IPS DF 4.7 (cell line): ENCODE data around the gene VSTM2L.

ENCODE experiments used
- DNase-seq: peaks from one replicate; pipeline ENCODE4 v3.0.0-alpha.2; 2013; ENCODE audit warnings: low spot score; ENCODE audit errors: extremely low read depth

Gene VSTM2L

DNA sequence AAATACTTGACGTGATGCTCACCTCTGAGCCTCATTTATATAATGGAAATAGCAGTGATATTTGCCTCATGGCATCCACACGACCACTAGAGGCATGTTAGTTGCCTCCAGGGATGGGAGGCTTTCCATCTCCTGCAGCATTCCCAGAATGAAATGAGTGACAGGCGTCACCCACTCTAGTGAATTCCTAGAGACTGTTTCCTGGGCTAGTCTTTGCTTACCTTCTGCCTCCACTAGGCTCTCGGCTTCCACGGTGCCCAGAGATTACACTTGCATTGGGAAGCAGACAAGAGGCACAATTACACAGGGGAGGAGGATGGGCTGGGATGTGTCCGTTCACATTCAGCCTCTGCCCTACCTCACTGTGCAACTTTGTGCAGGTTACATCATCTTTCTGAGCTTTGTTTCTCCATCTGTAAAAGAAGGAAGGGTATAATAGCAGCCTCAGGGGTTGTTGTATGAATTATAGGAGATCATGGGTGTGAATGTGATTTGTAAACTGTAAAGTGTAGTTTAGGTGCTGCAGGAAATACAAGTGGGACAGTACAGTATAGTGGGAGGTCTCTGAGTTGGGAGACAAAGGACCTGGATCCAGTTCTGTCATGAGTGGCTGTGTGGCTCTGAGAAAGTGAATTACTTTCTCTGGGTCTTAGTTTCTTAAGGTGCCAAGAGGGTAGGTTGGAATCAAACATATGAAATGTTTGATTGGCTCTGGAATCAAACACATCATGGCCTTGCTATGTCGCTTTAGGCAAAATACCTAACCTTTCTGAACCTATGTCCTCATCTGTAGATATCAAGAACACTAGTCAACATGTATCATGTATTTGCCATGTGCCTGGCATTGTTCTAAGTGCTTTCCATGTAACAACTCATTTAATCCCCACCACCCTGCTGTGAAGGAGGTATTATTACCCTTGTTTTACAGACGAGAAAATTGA, 3.6 kb upstream of the VSTM2L start:
- DNase-seq = no peak

DNA sequence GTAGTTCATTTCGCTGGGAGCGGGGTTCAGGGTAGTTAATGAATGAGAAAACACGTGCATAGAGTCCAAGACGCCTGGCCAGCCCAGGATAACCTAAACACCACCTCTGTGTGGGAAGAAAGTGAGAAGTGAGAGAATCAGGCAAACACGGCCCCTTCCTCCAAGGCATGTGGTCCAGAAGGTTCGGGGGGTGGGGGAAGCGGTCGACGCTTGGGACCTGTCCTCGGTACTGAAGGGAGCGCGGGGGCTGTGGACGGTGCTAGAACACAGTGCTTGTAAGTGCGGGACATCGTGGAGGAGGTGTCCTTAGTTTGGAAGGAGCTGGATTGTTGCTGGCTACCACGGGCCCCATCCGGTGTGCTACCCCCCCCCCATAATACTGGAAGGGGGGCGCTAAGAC, 1.7 kb upstream of the VSTM2L start:
- no peak for DNase-seq

DNA sequence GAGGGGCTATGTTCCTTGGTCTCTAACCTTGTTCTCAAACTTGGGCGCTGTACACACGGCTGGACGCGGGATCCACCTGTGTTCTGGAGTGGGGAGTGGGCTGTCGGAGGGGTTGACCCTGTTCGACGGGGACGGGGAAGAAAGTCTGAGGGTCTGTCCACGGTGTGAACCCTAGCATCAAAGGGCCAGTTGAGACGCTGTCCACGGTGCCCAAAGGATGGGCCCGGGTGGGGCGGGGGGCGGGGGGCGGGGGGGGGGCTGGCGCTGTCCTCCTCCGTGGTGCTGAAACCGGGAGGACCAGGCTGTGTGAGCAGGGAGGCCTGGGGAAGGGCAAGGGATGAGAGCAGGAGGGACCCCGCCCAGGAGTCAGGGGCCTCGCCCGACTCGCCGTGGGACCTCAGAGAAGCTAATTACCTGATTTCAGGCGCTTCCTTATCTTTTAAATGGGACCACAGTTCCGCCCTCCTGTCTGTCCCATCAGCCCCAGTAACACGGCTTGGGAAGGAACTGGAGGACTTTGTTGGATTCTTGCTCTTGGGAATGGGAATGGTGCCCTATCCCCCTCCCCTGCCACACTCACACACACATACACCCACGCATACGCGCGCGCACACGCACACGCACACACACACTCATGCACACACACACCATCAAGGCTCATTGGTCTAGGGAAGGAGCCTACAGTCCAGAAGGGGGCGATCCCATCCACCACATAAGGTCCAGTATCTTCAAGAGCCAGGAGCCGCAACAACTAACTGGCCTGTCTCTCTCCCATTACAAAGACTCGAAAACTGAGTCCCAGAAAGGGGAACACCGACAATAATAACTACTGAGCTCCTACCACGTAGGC, 1.0 kb upstream of the VSTM2L start:
- no peak for DNase-seq

DNA sequence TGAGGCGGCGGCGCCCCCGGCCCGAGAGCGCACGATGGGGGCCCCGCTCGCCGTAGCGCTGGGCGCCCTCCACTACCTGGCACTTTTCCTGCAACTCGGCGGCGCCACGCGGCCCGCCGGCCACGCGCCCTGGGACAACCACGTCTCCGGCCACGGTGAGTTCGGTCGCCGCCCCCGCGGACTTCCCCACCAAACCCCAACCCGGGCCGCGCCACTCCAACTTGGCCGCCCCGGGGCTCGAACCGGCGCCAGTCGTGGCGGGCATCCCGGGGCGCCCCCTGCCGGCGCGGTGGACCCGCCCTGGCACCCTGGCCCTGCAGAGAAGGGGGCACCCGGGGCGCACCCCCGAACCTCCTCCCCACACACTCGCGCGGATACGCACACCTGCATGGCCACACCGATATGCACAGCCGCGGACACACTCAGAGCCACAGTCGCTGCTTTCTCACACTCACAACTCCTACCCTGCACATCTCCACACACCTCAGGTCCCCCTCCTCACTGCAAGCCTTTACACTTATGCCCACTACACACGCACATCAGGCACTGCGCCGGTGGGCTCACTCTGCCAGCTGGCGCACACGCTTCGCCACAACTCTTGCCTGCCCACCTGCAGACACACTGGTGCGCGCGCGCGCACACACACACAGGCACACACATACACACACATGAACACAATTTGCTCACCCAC, 535 bp downstream of the VSTM2L start:
- no peak for DNase-seq

DNA sequence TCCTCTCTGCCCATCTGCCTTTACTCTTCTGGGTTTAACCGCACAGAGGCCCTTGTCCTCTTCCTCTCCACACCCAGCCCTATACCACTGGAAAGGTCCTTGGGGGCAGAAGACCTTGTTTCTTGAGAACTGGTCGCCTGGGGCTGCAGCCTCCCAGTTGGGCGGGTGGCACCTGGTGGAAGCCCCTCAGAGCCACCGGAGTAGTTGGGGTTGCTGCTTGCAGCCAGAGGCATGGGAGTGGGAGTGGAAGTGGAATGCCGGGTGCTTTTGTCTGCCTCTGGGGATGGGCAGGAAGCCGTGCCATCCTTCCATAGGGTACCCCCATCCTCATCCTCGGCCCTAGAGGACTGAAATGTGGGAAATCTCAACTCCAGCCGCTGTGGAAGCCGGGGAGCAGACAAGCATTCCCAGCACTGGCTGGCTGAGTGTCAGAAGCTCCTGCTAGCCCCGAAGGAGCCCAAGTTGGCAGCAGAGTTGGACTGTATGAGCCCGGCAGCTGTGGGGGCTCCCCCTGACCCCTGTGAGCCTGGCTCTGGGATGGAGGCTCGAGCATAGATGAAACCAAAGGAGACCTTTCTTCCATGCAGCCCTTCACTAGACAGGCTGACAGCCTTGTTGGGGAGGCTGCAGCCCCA, 1.2 kb downstream of the VSTM2L start:
- DNase-seq = no peak

DNA sequence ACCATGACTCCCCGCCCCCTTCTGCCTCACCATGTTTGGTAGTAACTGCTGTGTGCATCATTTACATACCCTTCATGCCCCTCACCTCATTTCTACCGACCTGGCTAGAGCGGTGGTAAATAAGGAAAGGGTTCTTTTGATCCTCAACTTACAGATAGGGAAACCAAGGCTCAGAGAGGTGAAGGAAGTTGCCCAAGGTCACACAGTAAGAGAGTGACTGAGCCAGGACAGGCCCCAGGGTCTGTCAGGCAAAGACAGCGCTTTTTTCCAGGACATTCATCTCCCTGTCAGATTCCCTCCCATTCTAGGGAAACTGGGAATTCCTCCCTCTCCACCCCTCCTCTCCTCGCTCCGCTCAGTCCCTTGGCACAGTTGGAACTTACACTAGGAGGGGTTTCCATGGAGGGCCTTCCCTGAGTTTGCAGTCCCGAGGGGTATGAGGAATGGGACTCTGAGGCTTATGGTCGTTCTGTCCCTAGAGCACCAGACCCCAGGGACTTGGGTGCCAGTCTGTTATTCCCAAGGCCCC, 2.0 kb downstream of the VSTM2L start:
- DNase-seq = no peak

DNA sequence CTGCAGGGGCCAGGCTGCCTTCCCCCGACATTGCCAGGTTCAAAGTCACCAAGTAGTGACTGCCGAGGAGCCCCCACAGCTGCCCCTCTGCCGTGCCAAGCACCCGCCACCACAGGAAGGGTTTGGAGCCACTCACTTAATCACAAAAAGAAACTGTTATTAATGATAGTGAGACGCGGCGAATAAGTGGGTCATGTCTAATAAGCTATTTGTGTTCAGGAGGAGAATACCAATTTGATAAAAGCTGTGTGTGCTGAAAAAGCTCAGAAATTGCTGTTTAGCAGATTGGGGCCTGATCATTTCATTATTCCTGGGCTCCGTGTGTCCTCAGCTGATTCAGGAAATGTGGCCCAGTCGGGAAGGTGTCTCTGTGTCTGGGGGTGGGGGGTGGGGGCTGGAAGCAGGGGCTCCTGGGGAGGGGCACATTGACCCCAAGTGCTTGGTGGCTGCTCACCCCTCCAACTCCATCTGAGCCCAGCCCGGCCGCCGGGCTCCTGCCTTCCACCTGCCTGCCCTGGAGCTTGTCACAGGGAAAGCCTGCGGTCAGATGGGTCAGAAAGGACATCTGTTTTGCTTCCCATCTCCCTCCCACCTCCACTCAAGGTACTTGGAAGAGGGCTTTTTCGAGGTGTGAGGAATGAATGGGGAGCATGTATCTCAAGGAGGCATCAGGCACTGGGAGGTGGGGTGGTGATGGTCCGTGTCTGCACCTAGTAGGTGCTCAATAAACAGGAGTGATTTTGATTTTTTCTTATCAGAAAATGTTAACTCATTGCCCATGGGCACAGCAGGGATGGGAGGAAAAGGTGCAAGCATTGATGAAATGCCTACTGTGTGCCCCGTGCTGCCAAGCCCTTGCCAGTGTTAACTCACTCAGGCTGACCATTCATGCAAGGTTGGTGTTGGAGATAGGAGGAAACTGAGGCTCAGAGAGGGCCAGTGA, 3.0 kb downstream of the VSTM2L start:
- no peak for DNase-seq

DNA sequence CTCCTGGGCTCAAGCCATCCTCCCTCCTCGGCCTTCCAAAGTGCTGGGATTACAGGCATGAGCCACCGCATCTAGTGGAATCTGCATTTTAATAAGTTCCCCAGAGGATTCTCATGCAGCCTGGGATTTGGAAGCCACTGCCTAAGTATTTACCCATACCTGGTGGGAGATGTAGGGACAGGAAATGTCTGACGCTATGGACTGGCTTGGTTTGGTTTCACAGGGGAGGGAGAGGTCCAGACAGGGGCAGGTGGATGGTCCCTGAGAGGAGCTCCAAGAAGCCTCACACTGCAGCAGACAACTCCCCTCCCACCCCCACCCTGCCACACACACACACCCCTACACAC, 4.4 kb downstream of the VSTM2L start:
- DNase-seq = no peak

DNA sequence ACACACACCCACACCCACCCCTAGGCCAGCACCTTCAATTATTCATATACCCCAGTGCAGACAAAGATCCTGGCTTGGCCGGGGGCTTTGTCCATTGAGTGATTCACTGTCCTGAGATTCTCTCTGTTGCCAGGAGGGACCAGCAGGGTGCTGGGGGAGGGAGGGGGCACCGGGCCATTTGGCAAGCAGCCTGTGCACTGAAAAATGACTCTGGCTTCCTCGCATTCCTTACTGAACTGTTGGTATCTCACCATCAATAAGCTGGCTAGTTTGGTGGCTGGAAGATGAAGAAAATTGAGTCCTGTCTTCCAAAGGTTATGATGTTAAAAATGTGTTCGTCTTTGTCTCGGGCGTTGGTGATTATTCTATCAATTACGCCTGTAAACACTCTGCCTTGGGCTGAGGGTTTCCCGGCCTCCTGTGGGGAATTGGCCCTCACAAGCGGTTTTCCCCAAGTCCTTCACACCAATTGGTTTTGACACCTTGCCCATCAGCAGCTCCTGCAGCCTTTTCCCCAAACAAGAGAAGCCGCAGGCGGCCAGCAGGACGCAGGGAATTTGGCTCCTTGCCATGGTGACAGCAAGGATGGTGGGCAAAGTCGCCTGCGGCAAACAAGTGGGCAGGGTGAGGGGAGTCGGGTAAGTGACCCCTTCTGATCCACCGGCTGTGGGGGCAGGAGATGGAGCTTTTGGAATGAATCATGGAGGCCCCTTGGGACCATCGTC, 4.9 kb downstream of the VSTM2L start:
- no peak for DNase-seq

DNA sequence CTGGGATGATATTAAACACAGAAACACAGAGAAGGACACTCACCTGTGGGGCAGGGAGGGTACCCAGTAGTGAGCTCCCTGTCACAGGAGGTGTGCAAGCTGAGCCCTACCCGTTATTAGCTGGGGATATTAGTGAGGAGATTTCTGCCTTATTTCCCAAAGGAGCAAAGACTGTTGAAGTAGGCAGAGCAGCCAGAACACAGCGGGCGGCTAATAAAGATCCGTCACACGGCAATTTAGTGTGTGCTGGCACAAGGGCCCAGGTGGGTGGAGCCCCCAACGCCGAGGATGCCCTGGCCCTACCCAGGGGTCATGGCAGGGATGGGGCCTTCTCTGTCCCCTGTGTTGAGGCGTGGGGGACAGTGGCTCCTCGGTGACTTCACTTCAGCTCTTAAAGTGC, 8.3 kb downstream of the VSTM2L start:
- DNase-seq = no peak

DNA sequence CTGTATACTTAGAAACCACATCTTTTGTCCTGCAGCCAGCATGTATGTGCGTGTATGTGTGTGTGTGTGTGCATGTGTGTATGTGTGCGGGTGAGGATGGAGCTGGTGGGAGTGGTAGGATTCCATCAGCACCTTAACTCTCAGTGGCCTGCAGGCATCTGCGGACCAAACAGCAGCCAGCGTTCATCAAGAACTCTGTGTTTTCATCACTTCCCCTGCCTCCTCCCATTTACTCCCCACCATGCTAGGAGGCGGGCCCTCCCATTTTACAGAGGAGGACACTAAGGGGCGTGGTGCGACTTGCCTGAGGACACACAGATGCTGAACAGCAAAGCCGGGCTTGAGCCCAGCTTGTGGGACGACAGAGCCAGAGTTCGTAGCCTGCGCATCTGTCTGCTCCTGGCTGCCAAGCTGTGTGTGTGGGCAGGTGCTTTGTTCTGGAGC, 8.9 kb downstream of the VSTM2L start:
- DNase-seq = no peak

DNA sequence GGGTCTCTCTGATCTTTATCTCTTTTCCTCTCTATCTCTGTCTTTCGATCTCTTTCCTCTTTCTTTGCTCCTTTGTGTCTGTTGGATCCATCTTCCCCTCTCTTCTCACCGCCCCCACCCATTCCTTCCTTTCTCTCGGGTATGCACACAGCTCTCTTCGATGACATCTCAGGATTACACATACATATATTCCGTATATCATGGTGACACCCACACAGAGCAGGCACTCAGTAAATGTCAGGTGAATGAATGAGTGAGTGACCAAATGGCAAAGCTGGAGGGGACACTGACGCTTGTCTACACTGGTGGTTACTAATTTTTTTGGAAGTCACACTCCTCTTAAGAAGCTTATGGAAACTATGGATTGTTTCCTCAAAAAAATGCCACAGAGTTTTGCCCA, 9.9 kb downstream of the VSTM2L start:
- no peak for DNase-seq

DNA sequence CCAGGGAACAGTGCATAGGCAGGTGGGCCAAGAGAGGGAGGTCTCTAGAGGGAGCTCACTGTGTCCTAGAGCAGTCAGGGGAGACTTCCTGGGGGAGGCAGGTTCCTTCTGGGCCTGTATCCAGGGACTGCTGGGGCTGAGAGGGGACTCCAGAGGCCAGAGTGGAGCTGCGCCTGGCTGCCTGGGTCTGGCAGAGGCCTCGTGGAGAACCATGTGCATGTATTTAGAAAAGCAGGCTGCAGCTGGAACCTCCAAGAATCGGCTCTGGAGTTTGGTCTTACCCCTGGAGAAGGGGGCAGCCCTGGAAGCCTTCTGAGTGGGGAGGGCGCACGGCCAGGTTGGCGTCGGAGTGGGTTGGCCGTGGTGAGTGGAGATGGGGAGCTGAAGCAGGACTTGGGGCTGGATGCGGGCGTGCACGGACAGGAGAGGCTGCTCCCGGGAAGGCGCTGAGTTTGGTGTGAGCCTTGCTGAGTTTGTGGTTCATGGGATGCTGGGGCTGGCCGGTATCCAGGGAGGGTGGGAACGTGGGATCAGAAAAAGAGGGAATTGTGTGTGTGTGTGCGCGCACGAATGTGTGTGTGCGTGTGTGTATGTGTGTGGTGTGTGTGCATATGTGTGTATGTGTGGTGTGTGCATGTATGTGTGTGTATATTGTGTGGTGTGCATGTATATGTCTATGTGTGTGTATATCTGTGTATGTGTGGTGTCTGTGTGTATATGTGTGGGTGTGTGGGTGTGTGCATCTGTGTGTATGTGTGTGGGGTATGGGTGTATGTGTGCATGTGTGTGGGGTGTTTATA, 10.8 kb downstream of the VSTM2L start:
- no peak for DNase-seq

DNA sequence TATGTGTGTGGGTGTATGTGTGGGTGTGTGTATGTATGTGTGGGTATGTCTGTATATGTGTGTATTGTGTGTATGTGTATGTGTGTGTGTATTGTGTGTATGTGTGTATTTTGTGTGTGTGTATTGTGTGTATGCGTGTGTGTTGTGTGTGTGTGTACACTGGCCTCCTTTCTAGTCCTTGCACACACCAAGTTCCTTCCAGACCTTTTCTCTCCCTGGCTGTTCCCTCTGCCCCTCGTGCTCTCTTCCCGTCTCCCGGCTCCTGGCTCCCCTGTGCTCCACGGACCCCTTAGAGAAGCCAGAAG, 11.4 kb downstream of the VSTM2L start:
- DNase-seq = no peak

DNA sequence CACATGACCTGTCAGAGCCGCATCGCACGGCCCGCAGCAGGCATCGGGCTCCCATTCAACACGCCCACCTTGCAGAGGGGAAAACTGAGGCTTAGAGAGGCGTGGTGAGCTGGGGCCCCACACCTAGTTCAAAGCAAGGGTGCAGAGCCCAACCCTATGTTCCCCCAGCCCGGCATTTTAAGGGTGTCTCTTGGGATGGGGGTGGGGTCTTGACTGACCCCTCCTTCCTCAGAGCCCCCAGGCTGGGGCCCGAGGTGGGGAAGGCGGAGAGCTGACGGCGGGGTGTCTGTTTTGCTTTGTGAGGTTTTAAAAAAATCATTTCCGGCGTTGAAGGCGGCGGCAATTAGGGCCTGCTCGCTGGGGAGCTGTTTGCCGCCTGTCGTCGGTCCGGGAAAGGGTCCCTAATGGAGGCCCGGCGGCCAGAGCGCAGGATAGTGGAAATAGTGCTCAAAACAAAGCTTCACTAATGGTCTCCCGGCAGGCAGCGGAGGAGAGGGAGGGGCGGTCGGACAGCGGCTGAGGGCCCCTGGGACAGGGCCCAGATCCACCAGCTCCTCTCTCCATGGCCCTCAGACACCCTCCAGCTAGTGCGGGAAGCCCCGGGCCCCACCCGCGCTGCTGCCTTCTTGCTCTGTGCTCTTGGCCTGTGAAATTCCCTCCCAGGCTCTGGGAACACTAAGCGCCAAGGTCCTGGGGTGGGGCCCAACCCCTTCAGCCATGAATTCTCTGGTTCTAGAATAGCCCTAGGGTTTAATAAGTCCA, 11.9 kb downstream of the VSTM2L start:
- DNase-seq = no peak

DNA sequence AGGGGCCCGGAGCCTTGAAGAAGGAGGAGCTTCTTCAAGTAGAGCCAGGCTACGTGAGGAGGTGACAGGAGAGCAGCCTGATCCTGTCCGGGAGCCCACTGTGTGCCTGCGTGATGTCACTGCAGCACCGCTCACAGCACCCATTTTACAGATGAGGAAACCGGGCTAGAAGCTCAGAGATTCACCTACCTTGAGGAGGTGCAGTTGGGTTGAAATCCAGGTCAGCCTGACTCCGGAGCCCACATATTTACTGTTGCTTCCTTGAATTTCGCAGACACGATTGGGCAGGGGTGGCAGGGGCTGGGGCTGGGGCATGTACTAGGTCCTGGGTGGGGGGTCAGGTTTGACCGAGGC, 12.5 kb downstream of the VSTM2L start:
- DNase-seq = no peak

DNA sequence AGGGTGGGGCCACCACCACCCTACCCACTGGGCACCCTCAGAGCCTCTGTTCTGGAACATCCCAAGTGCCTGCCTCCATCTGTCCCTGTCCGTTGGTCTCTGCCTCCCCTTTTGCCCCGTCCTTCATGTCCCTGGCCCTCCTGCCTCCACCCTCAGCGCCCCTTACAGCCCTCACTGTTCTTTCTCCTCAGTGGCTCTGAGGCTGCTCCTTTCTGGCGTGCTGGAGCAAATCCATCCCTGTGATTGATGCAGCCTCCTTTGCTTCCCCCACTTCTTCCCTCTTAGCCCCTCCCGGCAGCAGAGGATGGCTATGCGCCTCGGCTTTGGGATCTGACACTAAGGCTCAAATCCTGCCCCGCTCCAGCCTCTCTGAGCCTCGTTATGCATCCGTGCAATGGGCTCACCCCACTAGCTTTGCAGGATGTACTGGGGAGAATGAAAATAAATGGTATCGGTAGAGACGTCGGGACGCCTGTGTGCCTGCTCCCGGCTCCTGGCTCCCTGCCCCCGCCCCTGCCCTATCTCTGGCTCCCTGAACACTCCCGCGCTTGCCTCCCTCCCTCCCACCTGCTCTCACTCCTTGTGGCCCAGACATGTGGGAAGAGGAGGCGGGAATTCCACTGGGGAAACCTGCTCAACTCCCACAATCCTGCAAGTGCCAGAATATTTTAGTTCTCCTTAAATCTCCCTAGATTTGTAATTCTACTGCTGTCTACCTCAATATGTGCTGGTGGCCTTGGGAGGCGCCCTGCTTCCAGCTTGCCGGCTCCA, 13.1 kb downstream of the VSTM2L start:
- DNase-seq = no peak
